ENCODE results near the gene GSTO2.

Gene GSTO2

GRCh38 chr10:104323760-104324201, 54.8 kb downstream of the GSTO2 start:
- no peak overlapping the region for H3K27ac ChIP-seq (ENCODE audit: low read length)
- H3K4me3 ChIP-seq (ENCODE audit: low read length): no peak overlapping the region
- no peaks in the 10 kb centered on the region for H3K9me2 ChIP-seq (replicated peaks; ENCODE audit: insufficient read depth, low read length)
- peaks cover 81% of the 10 kb centered on the region for H3K79me2 ChIP-seq (ENCODE audit: low read length)
- H3K4me1 ChIP-seq (ENCODE audit: low read length): peaks cover 7% of the 10 kb centered on the region; the same call in 1 of the 2 replicates
- no peaks in the 10 kb centered on the region; the same call in 1 of the 2 replicates for H4K20me1 ChIP-seq (ENCODE audit: insufficient read depth, low read length)
- no peak overlapping the region for H3K4me2 ChIP-seq (ENCODE audit: low read depth, low read length)
- no peak overlapping the region for H3K9ac ChIP-seq (ENCODE audit: low read length)
- DNase-seq: no peak
- no peaks in the 10 kb centered on the region for H3F3A ChIP-seq (ENCODE audit: insufficient read depth, low read length)
- H3K36me3 ChIP-seq (replicated peaks; ENCODE audit: insufficient read depth, low read length): no peaks in the 10 kb centered on the region
- H2AFZ ChIP-seq (ENCODE audit: low read length): no peak overlapping the region
- TF ChIP-seq EZH2phosphoT487 (IDR thresholded peaks at IDR 0.05; ENCODE audit: low read length): no peak
- TF ChIP-seq, protein P1, sequence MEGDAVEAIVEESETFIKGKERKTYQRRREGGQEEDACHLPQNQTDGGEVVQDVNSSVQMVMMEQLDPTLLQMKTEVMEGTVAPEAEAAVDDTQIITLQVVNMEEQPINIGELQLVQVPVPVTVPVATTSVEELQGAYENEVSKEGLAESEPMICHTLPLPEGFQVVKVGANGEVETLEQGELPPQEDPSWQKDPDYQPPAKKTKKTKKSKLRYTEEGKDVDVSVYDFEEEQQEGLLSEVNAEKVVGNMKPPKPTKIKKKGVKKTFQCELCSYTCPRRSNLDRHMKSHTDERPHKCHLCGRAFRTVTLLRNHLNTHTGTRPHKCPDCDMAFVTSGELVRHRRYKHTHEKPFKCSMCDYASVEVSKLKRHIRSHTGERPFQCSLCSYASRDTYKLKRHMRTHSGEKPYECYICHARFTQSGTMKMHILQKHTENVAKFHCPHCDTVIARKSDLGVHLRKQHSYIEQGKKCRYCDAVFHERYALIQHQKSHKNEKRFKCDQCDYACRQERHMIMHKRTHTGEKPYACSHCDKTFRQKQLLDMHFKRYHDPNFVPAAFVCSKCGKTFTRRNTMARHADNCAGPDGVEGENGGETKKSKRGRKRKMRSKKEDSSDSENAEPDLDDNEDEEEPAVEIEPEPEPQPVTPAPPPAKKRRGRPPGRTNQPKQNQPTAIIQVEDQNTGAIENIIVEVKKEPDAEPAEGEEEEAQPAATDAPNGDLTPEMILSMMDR (IDR thresholded peaks at IDR 0.05; ENCODE audit: low read length): no peak
- TF ChIP-seq EZH2 (optimal IDR thresholded peaks at IDR 0.05; ENCODE audit: low read depth, low read length): no peak
- H3K9me3 ChIP-seq (replicated peaks; ENCODE audit: insufficient read depth, low read length): no peaks in the 10 kb centered on the region
- no peaks in the 10 kb centered on the region for H3K27me3 ChIP-seq (replicated peaks; ENCODE audit: insufficient read depth, low read length)

GRCh38 chr10:104324221-104324686, 55.3 kb downstream of the GSTO2 start:
- H3K27ac ChIP-seq (ENCODE audit: low read length): no peak overlapping the region
- H3K36me3 ChIP-seq (replicated peaks; ENCODE audit: insufficient read depth, low read length): no peaks in the 10 kb centered on the region
- H3K4me3 ChIP-seq (ENCODE audit: low read length): no peak overlapping the region
- no peak for DNase-seq
- H3K9me3 ChIP-seq (replicated peaks; ENCODE audit: insufficient read depth, low read length): no peaks in the 10 kb centered on the region
- H4K20me1 ChIP-seq (ENCODE audit: insufficient read depth, low read length): no peaks in the 10 kb centered on the region
- H3K9ac ChIP-seq (ENCODE audit: low read length): no peak overlapping the region
- H3K4me1 ChIP-seq (ENCODE audit: low read length): peaks cover 7% of the 10 kb centered on the region; the same call in 1 of the 2 replicates
- no peaks in the 10 kb centered on the region for H3F3A ChIP-seq (ENCODE audit: insufficient read depth, low read length)
- no peak overlapping the region for H3K4me2 ChIP-seq (ENCODE audit: low read depth, low read length)
- H3K79me2 ChIP-seq (ENCODE audit: low read length): peaks cover 80% of the 10 kb centered on the region
- no peak overlapping the region for H2AFZ ChIP-seq (ENCODE audit: low read length)
- no peak for TF ChIP-seq EZH2phosphoT487 (IDR thresholded peaks at IDR 0.05; ENCODE audit: low read length)
- TF ChIP-seq EZH2 (optimal IDR thresholded peaks at IDR 0.05; ENCODE audit: low read depth, low read length): no peak
- TF ChIP-seq, protein P1 (IDR thresholded peaks at IDR 0.05; ENCODE audit: low read length): no peak
- no peaks in the 10 kb centered on the region for H3K27me3 ChIP-seq (replicated peaks; ENCODE audit: insufficient read depth, low read length)
- H3K9me2 ChIP-seq (replicated peaks; ENCODE audit: insufficient read depth, low read length): no peaks in the 10 kb centered on the region

DNA sequence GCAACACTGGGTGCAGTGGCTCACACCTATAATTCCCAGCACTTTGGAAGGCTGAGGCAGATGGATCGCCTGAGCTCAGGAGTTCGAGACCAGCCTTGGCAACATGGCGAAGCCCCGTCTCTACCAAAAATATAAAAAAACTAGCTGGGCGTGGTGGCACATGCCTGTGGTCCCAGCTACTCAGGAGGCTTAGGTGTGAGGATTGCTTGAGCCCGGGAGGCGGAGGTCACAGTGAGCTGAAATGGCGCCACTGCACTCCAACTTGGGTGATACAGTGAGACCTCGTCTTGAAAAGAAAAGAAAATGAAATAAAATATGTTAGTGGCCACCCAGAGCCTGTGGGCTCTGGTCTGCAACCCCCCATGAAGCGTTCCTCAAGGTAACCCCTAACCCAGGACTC, 55.9 kb downstream of the GSTO2 start:
- Histone ChIP-seq H3K27me3 (replicated peaks; ENCODE audit: insufficient read depth, low read length) (no peaks in the 10 kb centered on the region), H3K9me2 (replicated peaks; ENCODE audit: insufficient read depth, low read length) (no peaks in the 10 kb centered on the region), H3K4me3 (ENCODE audit: low read length) (no peak overlapping the region), H4K20me1 (ENCODE audit: insufficient read depth, low read length) (no peaks in the 10 kb centered on the region), H3K4me1 (ENCODE audit: low read length) (peaks cover 7% of the 10 kb centered on the region; the same call in 1 of the 2 replicates), H3K27ac (ENCODE audit: low read length) (no peak overlapping the region), H3K79me2 (ENCODE audit: low read length) (peaks cover 83% of the 10 kb centered on the region), H2AFZ (ENCODE audit: low read length) (no peak overlapping the region), H3F3A (ENCODE audit: insufficient read depth, low read length) (no peaks in the 10 kb centered on the region), H3K4me2 (ENCODE audit: low read depth, low read length) (no peak overlapping the region), H3K9me3 (replicated peaks; ENCODE audit: insufficient read depth, low read length) (no peaks in the 10 kb centered on the region), H3K9ac (ENCODE audit: low read length) (no peak overlapping the region), H3K36me3 (replicated peaks; ENCODE audit: insufficient read depth, low read length) (no peaks in the 10 kb centered on the region)
- TF ChIP-seq EZH2 (optimal IDR thresholded peaks at IDR 0.05; ENCODE audit: low read depth, low read length): no peak
- TF ChIP-seq EZH2phosphoT487 (IDR thresholded peaks at IDR 0.05; ENCODE audit: low read length): no peak
- TF ChIP-seq, protein P1 (IDR thresholded peaks at IDR 0.05; ENCODE audit: low read length): no peak
- no peak for DNase-seq

Data from MM.1S (cell line).